Keratinocyte (primary cell): ENCODE measurements around the gene ISG20L2.

Experiments
- EZH2 ChIP-seq: IDR thresholded peaks from one replicate; pipeline ENCODE4 v1.6.1; 2012; ENCODE audit warnings: inconsistent platforms, mild to moderate bottlenecking, low read length, moderate library complexity
- TF ChIP-seq, protein P1 (sequence below), 3 experiments: IDR thresholded peaks in 1 of 3; conservative IDR thresholded peaks in 1 of 3; optimal IDR thresholded peaks in 1 of 3; 2 replicates in 2 of 3; 3 replicates in 1 of 3; pipeline versions ENCODE3 to v1.5.1; 2011; ENCODE audit warnings: low read length in 3 of 3, mild to moderate bottlenecking in 3 of 3, moderate library complexity in 2 of 3, control low read depth in 1 of 3, inconsistent platforms in 1 of 3; ENCODE audit not compliant: insufficient read depth in 2 of 3; ENCODE audit errors: extremely low read depth in 1 of 3

DNA sequence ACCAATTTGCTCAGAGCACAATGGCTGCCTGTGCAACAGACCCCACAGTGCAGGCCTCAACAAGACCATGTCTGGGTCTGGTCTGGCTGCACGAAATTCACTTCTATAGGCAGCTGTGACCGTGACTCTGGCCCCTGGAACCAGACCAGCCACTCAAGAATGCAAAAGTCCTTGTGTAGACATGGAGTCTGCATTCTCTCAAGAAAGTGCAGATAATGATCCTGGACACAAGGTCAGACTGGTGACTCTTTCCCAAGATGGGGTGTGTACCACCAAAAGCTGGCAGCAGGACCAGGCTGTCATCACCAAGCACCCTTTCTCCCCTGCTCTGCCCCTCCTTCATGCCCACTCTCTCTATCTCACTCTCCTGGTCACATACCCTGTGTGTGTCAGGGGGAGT is 7.4 kb downstream of the ISG20L2 start:
- TF ChIP-seq EZH2, result no peak
- TF ChIP-seq, protein P1, sequence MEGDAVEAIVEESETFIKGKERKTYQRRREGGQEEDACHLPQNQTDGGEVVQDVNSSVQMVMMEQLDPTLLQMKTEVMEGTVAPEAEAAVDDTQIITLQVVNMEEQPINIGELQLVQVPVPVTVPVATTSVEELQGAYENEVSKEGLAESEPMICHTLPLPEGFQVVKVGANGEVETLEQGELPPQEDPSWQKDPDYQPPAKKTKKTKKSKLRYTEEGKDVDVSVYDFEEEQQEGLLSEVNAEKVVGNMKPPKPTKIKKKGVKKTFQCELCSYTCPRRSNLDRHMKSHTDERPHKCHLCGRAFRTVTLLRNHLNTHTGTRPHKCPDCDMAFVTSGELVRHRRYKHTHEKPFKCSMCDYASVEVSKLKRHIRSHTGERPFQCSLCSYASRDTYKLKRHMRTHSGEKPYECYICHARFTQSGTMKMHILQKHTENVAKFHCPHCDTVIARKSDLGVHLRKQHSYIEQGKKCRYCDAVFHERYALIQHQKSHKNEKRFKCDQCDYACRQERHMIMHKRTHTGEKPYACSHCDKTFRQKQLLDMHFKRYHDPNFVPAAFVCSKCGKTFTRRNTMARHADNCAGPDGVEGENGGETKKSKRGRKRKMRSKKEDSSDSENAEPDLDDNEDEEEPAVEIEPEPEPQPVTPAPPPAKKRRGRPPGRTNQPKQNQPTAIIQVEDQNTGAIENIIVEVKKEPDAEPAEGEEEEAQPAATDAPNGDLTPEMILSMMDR (optimal IDR thresholded peaks at IDR 0.05 in 1 of 3, IDR thresholded peaks at IDR 0.05 in 1 of 3, conservative IDR thresholded peaks at IDR 0.05 in 1 of 3; ENCODE audit: extremely low read depth in 1 of 3, insufficient read depth in 2 of 3, low read length in 3 of 3), result no peak
